ENCODE measurements around the gene SLC38A8. TPM values are rescaled to one million over a fixed set of nuclear protein-coding genes. Genes with fewer than 3 reads are reported as not detected.

The SLC38A8 gene
- total RNA-seq, 6 donors from 2014 or later: not detected

DNA sequence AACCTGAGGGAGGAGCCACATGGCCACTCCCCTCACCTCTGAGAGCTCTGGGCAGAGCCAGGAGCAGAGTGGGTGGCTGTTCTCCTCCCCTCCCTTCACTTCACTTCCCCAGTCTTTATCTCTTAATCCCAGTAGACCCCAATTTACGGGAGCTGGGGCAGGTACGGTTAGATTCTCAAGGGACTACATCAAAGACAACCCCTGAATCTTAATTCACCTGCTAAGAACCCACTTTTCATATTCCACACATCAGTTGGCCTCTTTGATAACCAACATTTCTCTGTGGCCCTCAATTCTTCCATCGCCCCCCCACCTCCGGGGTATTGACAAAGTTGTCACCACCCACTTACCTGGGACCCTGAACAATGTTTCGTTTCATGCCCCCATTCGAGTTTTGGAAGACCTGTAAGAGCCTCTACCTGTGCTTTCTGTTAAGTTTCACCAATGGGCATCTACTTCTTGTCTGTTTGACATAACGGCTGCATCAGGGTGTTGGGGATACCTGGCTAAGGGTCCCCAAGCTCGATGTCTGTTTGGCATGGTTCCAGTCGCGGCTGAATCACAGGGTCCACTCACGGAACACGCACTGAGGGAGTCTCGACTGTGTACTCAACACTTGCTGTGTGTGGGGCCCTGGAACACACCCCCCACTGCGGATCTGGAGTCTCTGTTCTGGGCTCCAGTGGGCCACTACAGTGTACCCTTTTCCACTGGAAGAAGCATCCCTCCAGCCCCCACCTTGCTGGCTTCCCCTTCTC is 27.8 kb downstream of the SLC38A8 start:
- ATAC-seq (ENCODE audit: low FRiP score in 2 of 2) (no peak), DNase-seq (no peak)
- H3K27ac ChIP-seq: no peak overlapping the region
- no peaks in the 10 kb centered on the region for H3K27me3 ChIP-seq
- H3K36me3 ChIP-seq: no peaks in the 10 kb centered on the region
- peaks cover 0 to 7% (median 0%) of the 10 kb centered on the region in 4 donors for H3K9me3 ChIP-seq
- WGBS, 2 donors: 67 to 79% methylated on average over 14 of the region's 14 CpGs
- H3K4me3 ChIP-seq: no peak overlapping the region
- TF ChIP-seq POLR2A (IDR thresholded peaks at IDR 0.05): no peak
- TF ChIP-seq EP300 (IDR thresholded peaks at IDR 0.05): no peak
- TF ChIP-seq, protein P1, sequence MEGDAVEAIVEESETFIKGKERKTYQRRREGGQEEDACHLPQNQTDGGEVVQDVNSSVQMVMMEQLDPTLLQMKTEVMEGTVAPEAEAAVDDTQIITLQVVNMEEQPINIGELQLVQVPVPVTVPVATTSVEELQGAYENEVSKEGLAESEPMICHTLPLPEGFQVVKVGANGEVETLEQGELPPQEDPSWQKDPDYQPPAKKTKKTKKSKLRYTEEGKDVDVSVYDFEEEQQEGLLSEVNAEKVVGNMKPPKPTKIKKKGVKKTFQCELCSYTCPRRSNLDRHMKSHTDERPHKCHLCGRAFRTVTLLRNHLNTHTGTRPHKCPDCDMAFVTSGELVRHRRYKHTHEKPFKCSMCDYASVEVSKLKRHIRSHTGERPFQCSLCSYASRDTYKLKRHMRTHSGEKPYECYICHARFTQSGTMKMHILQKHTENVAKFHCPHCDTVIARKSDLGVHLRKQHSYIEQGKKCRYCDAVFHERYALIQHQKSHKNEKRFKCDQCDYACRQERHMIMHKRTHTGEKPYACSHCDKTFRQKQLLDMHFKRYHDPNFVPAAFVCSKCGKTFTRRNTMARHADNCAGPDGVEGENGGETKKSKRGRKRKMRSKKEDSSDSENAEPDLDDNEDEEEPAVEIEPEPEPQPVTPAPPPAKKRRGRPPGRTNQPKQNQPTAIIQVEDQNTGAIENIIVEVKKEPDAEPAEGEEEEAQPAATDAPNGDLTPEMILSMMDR (IDR thresholded peaks at IDR 0.05): no peak
- no peak for TF ChIP-seq POLR2AphosphoS5 (IDR thresholded peaks at IDR 0.05)
- peaks cover 0 to 8% (median 2%) of the 10 kb centered on the region in 4 donors for H3K4me1 ChIP-seq

DNA sequence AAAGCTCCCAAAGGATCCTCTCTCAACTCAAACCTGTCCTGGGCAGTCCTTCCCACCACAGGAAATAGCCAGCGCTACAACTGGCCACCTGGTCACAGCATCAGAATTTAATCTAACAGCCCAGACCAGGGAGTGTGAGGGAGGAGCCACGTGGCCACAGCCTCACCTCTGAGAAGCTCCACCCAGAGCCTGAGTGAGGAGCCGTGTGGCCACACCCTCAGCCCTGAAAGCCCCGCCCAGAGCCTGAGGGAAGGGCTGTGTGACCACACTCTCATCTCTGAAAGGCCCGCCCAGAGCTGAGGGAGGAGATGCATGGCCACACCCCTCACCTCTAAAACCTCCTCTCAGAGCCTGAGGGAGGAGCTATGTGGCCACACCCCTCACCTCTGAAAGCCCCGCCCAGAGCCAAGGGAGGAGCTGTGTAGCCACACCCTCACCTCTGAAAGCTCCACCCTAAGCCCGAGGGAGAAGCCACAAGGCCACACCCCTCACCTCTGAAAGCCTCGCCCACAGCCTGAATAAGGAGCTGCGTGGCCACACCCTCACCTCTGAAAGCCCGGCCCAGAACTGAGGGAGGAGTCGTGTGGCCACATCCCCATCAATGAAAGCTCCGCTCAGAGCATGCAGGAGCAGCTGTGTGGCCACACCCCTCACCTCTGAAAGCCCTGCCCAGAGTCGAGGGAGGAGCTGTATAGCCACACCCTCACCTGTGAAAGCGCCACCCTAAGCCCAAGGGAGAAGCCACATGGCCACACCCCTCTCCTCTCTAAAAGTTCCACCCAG is 28.6 kb downstream of the SLC38A8 start:
- Histone ChIP-seq H3K36me3 (no peaks in the 10 kb centered on the region), H3K4me1 (peaks cover 0 to 8% (median 2%) of the 10 kb centered on the region in 4 donors), H3K27me3 (no peaks in the 10 kb centered on the region), H3K4me3 (no peak overlapping the region), H3K9me3 (peaks cover 0 to 5% (median 0%) of the 10 kb centered on the region in 4 donors), H3K27ac (no peak overlapping the region)
- 7 to 29% methylated on average over 5 to 14 of the region's 14 CpGs for WGBS, 2 donors
- ATAC-seq (ENCODE audit: low FRiP score in 2 of 2) (peak; percentile 71 to 90), DNase-seq (peak in 1 of 2 donors; percentile 92)
- TF ChIP-seq POLR2AphosphoS5 (IDR thresholded peaks at IDR 0.05) (no peak), POLR2A (IDR thresholded peaks at IDR 0.05) (no peak), EP300 (IDR thresholded peaks at IDR 0.05) (no peak)
- TF ChIP-seq, protein P1 (IDR thresholded peaks at IDR 0.05): no peak

DNA sequence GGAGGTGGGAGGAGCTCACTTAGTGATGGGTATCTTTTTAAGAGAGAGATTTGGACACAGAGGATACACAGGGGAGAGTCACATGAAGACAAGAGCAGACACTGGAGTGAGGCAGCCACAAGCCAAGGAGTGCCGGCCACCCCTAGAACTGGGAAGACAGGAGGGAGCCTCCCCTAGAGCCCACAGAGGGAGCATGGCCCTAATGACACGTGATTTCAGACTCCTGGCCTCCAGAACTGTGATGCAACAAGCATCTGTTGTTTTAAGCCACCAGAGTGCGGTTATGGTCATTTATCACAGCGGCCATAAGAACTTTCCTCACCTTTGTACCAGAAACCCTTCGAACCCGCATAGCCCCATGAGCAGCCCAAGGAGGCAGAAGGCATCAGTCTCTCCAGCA is 33.3 kb downstream of the SLC38A8 start:
- Histone ChIP-seq H3K27ac (no peak overlapping the region), H3K27me3 (no peaks in the 10 kb centered on the region), H3K4me3 (no peak overlapping the region), H3K36me3 (no peaks in the 10 kb centered on the region), H3K4me1 (peaks cover 0 to 6% (median 1%) of the 10 kb centered on the region in 4 donors), H3K9me3 (no peaks in the 10 kb centered on the region)
- 87 to 95% methylated on average over 6 of the region's 6 CpGs for WGBS, 2 donors
- TF ChIP-seq POLR2AphosphoS5 (IDR thresholded peaks at IDR 0.05) (no peak), POLR2A (IDR thresholded peaks at IDR 0.05) (no peak), EP300 (IDR thresholded peaks at IDR 0.05) (no peak)
- TF ChIP-seq, protein P1 (IDR thresholded peaks at IDR 0.05): no peak
- ATAC-seq (ENCODE audit: low FRiP score in 2 of 2) (no peak), DNase-seq (no peak)

DNA sequence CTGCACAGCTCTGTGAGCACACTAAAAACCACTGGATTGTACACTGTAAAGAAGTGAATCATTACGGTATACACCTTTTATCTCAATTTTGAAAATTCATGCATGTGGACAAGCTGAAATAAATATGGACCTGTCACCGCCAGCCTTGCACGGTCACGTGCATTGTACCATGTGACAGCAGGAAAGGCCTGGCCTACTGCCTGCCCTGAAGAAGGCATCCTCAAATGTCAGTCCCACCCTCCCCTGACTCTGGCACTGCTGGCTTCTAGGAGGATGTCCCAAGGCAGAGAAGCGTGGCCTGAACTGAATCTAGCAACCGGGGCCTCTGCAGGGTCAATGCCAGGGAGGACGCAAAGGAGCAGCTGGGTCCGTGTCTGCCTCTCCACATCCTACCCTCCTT is 34.6 kb downstream of the SLC38A8 start:
- Histone ChIP-seq H3K4me1 (no peaks in the 10 kb centered on the region), H3K36me3 (no peaks in the 10 kb centered on the region), H3K9me3 (no peaks in the 10 kb centered on the region), H3K27ac (no peak overlapping the region), H3K4me3 (no peak overlapping the region), H3K27me3 (no peaks in the 10 kb centered on the region)
- DNase-seq (no peak), ATAC-seq (ENCODE audit: low FRiP score in 2 of 2) (no peak)
- WGBS, 2 donors: 70 to 72% methylated on average over 8 of the region's 8 CpGs
- TF ChIP-seq POLR2A (IDR thresholded peaks at IDR 0.05) (no peak), POLR2AphosphoS5 (IDR thresholded peaks at IDR 0.05) (no peak), EP300 (IDR thresholded peaks at IDR 0.05) (no peak)
- TF ChIP-seq, protein P1 (IDR thresholded peaks at IDR 0.05): no peak
